ENCODE data around the gene FREM1. TPM values are rescaled to one million over a fixed set of nuclear protein-coding genes. Genes with fewer than 3 reads are reported as not detected.

Gene FREM1
- polyA plus RNA-seq, 1 of the 3 experiments (the other 2 are of a cell fraction): 0.26 TPM

DNA sequence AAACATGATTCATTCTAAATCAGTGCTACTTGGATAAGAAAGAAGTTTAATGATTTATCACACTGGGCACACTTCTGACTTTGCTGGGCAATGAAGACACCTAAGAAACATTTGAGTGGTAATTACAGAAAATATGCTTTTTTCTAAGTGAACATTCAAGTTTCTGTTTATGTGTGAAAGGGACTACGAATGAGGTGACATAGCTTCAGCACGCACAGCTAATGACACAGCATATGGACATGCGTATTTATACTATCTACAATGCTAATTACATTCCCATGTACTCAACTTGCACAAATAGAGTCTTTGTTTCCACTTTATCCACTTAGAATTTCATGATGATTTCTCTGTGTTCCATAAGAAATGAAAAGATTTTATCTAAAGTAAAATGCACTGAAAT is 40.6 kb downstream of the FREM1 start:
- TF ChIP-seq RFX5 (IDR thresholded peaks at IDR 0.05; ENCODE audit: low read length): no peak
- H3K27ac ChIP-seq (ENCODE audit: low read depth in 2 of 2, low read length in 1 of 2): no peak overlapping the region
- no peaks in the 10 kb centered on the region for H4K20me1 ChIP-seq (ENCODE audit: insufficient read depth)
- no peak for DNase-seq
- H3K4me2 ChIP-seq: no peak overlapping the region
- H3K9me3 ChIP-seq: no peaks in the 10 kb centered on the region
- ChIA-PET POLR2A (no interaction called here), CTCF (no interaction called here)
- no peak overlapping the region for H2AFZ ChIP-seq (ENCODE audit: low read depth)
- peaks cover 0 to 6% of the 10 kb centered on the region in 2 experiments; a peak in 2 of 4 replicates for H3K4me1 ChIP-seq (ENCODE audit: control insufficient read depth in 1 of 2, insufficient read depth in 2 of 2, low read depth in 1 of 2, low read length in 1 of 2)
- no peaks in the 10 kb centered on the region for H3K9me2 ChIP-seq
- H3K27me3 ChIP-seq (ENCODE audit: insufficient read depth): no peaks in the 10 kb centered on the region
- no peak overlapping the region for H3K4me3 ChIP-seq (ENCODE audit: low read depth in 2 of 2, low read length in 1 of 2)
- WGBS (ENCODE audit: low lambda C conversion rate): 46% methylated on average over 3 of the region's 3 CpGs
- H3K79me2 ChIP-seq (ENCODE audit: insufficient read depth): no peaks in the 10 kb centered on the region
- H3K36me3 ChIP-seq (replicated peaks in 1 of 2; ENCODE audit: control insufficient read depth in 1 of 2, insufficient read depth in 2 of 2, low read length in 1 of 2): no peaks in the 10 kb centered on the region
- H3K9ac ChIP-seq: no peak overlapping the region
- no peaks in the 10 kb centered on the region for H3F3A ChIP-seq (replicated peaks; ENCODE audit: insufficient read depth)

DNA sequence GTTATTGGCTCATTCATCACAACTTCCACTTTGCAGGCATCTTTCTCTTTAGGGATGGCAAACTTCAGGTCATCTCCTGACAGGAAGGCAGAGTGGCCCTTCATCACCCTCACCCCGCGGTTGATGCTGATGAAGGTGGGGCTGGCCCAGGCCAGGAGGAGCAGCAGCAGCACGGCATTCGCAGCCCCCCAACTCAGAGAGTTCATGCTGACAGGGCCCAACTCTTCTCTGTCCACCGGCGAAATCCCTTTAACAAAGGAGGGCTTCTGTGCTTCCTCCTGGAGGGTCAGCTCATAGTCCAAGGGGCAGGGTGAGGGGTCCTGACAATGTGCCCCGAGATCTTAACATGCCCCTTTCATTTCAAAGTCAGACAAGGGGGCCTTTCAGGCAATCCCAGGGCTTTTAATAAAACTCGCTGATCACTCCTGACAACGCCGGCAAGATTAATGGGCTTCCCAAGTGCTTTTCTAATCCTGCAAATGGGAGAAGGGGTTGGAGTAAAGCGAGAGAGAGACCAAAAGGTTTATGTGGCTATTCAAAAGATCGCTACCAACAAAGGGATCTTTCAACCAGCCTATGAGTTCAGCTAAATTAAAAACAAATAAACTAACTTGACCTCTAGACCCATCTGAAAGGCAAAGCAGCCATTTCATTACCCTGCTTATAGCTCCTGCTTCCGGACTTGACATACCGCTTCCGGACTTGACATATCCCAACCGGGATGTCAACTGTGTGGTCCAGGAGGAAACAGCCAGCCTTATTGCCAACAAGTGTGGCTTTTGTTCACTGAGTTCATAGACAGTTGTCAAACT is 41.2 kb downstream of the FREM1 start:
- no peak for DNase-seq
- no peaks in the 10 kb centered on the region for H3F3A ChIP-seq (replicated peaks; ENCODE audit: insufficient read depth)
- CTCF ChIA-PET: interaction anchor here (0.6 kb wide), 1 partner anchor 22 kb away, joined by 3 read pairs; no protein-coding TSS in a partner anchor
- no peaks in the 10 kb centered on the region for H3K27me3 ChIP-seq (ENCODE audit: insufficient read depth)
- WGBS (ENCODE audit: low lambda C conversion rate): 68% methylated on average over 11 of the region's 16 CpGs
- no peak overlapping the region for H3K4me2 ChIP-seq
- no peaks in the 10 kb centered on the region for H3K9me2 ChIP-seq
- TF ChIP-seq TCF12 (IDR thresholded peaks at IDR 0.05): no peak
- no peak for TF ChIP-seq FOXM1 (IDR thresholded peaks at IDR 0.05; ENCODE audit: low read depth)
- no peak overlapping the region for H2AFZ ChIP-seq (ENCODE audit: low read depth)
- no peaks in the 10 kb centered on the region for H3K36me3 ChIP-seq (replicated peaks in 1 of 2; ENCODE audit: control insufficient read depth in 1 of 2, insufficient read depth in 2 of 2, low read length in 1 of 2)
- POLR2A ChIA-PET: no interaction called here
- H4K20me1 ChIP-seq (ENCODE audit: insufficient read depth): no peaks in the 10 kb centered on the region
- no peak overlapping the region for H3K9ac ChIP-seq
- no peaks in the 10 kb centered on the region for H3K9me3 ChIP-seq
- no peak overlapping the region for H3K4me3 ChIP-seq (ENCODE audit: low read depth in 2 of 2, low read length in 1 of 2)
- H3K79me2 ChIP-seq (ENCODE audit: insufficient read depth): no peaks in the 10 kb centered on the region
- H3K27ac ChIP-seq (ENCODE audit: low read depth in 2 of 2, low read length in 1 of 2): no peak overlapping the region
- peaks cover 0 to 9% of the 10 kb centered on the region in 2 experiments; a peak in 2 of 4 replicates for H3K4me1 ChIP-seq (ENCODE audit: control insufficient read depth in 1 of 2, insufficient read depth in 2 of 2, low read depth in 1 of 2, low read length in 1 of 2)

- no peaks in the 10 kb centered on the region for H3K9me2 ChIP-seq
- no peaks in the 10 kb centered on the region for H3K9me3 ChIP-seq
- H3K36me3 ChIP-seq (replicated peaks in 1 of 2; ENCODE audit: control insufficient read depth in 1 of 2, insufficient read depth in 2 of 2, low read length in 1 of 2): no peaks in the 10 kb centered on the region
- POLR2A ChIA-PET: no interaction called here
- CTCF ChIA-PET: no interaction called here
- no peaks in the 10 kb centered on the region for H3K27me3 ChIP-seq (ENCODE audit: insufficient read depth)
- no peaks in the 10 kb centered on the region for H3K79me2 ChIP-seq (ENCODE audit: insufficient read depth)
- no peaks in the 10 kb centered on the region for H3F3A ChIP-seq (replicated peaks; ENCODE audit: insufficient read depth)
- H3K4me2 ChIP-seq: no peak overlapping the region
- H4K20me1 ChIP-seq (ENCODE audit: insufficient read depth): no peaks in the 10 kb centered on the region
- no peak overlapping the region for H3K4me3 ChIP-seq (ENCODE audit: low read depth in 2 of 2, low read length in 1 of 2)
- no peak overlapping the region for H2AFZ ChIP-seq (ENCODE audit: low read depth)
- 50% methylated on average over 4 of the region's 4 CpGs for WGBS (ENCODE audit: low lambda C conversion rate)
- H3K9ac ChIP-seq: no peak overlapping the region
- no peak for DNase-seq
- peaks cover 0 to 11% of the 10 kb centered on the region in 2 experiments; a peak in 2 of 4 replicates for H3K4me1 ChIP-seq (ENCODE audit: control insufficient read depth in 1 of 2, insufficient read depth in 2 of 2, low read depth in 1 of 2, low read length in 1 of 2)
- H3K27ac ChIP-seq (ENCODE audit: low read depth in 2 of 2, low read length in 1 of 2): no peak overlapping the region
- TF ChIP-seq GABPA (IDR thresholded peaks at IDR 0.05; ENCODE audit: low read depth): no peak
- TF ChIP-seq REST (IDR thresholded peaks at IDR 0.05; ENCODE audit: low read depth, low read length): no peak
- no peak for TF ChIP-seq RCOR1 (IDR thresholded peaks at IDR 0.05; ENCODE audit: low read length)
- no peak for TF ChIP-seq ZBTB33 (IDR thresholded peaks at IDR 0.05; ENCODE audit: borderline replicate concordance, low read depth)
- TF ChIP-seq, protein P1, sequence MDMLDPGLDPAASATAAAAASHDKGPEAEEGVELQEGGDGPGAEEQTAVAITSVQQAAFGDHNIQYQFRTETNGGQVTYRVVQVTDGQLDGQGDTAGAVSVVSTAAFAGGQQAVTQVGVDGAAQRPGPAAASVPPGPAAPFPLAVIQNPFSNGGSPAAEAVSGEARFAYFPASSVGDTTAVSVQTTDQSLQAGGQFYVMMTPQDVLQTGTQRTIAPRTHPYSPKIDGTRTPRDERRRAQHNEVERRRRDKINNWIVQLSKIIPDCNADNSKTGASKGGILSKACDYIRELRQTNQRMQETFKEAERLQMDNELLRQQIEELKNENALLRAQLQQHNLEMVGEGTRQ (IDR thresholded peaks at IDR 0.05; ENCODE audit: borderline replicate concordance, low read depth, low read length): no peak
- TF ChIP-seq MEF2A (IDR thresholded peaks at IDR 0.05; ENCODE audit: borderline replicate concordance, low read depth): no peak
- TF ChIP-seq, protein P2, sequence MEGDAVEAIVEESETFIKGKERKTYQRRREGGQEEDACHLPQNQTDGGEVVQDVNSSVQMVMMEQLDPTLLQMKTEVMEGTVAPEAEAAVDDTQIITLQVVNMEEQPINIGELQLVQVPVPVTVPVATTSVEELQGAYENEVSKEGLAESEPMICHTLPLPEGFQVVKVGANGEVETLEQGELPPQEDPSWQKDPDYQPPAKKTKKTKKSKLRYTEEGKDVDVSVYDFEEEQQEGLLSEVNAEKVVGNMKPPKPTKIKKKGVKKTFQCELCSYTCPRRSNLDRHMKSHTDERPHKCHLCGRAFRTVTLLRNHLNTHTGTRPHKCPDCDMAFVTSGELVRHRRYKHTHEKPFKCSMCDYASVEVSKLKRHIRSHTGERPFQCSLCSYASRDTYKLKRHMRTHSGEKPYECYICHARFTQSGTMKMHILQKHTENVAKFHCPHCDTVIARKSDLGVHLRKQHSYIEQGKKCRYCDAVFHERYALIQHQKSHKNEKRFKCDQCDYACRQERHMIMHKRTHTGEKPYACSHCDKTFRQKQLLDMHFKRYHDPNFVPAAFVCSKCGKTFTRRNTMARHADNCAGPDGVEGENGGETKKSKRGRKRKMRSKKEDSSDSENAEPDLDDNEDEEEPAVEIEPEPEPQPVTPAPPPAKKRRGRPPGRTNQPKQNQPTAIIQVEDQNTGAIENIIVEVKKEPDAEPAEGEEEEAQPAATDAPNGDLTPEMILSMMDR (IDR thresholded peaks at IDR 0.05): no peak
- TF ChIP-seq FOSL2 (IDR thresholded peaks at IDR 0.05; ENCODE audit: borderline replicate concordance, low read depth): no peak
- TF ChIP-seq NRF1 (IDR thresholded peaks at IDR 0.05; ENCODE audit: low read depth, low read length): no peak
Observed at GRCh38 chr9:14868418-14868771, 41.8 kb downstream of the FREM1 start.
